IMR-90 (cell line): ENCODE measurements around the gene SEPSECS. TPM values are rescaled to one million over a fixed set of nuclear protein-coding genes. Genes with fewer than 3 reads are reported as not detected.

ENCODE experiments used
- ATAC-seq: fragments of 200-7000 bp; cut with Tn5 transposase; 2 replicates; pipeline ENCODE4 v1.9.1; 2020; ENCODE audit warnings: low read depth, mild to moderate bottlenecking, moderate library complexity
- BruUV-seq: library from RNA; stranded (reverse); fragments of 400-500 nt; replicated peaks from 2 replicates; lab custom pipeline; 2021; lab: Mats Ljungman, UMichigan
- CTCF ChIA-PET: fragments of 300-600 bp; formaldehyde crosslinking; extraction: SDS; loops from one replicate; lab custom pipeline; 2021; ENCODE audit warnings: antibody characterized with exemption; lab: Yijun Ruan, JAX
- POLR2A ChIA-PET: fragments of 300-600 bp; sonication (Branson Sonifier 250); formaldehyde crosslinking; loops from one replicate; lab custom pipeline; 2022; ENCODE audit warnings: antibody characterized with exemption; ENCODE audit not compliant: unreplicated experiment; lab: Charles Lee
- DNase-seq: peaks from one replicate; pipeline ENCODE4 v3.0.0; 2013
- H2AFZ ChIP-seq: replicated peaks from 2 replicates; pipeline ENCODE3; 2013; ENCODE audit warnings: low read length, mild to moderate bottlenecking; ENCODE audit not compliant: poor library complexity
- H2AK5ac ChIP-seq: 2 replicates; pipeline ENCODE4 v1.6.1; 2013; ENCODE audit warnings: low read depth, low read length, inconsistent platforms
- H2AK9ac ChIP-seq: replicated peaks from 2 replicates; pipeline ENCODE3; 2013; ENCODE audit warnings: mild to moderate bottlenecking, low read depth, low read length, moderate library complexity; ENCODE audit not compliant: poor library complexity
- H2BK120ac ChIP-seq: 2 replicates; pipeline ENCODE4 v1.6.1; 2013; ENCODE audit warnings: low read depth, low read length, inconsistent platforms
- H2BK15ac ChIP-seq: 3 replicates; pipeline ENCODE4 v1.6.1; 2013; ENCODE audit warnings: low read depth, low read length, inconsistent platforms
- H2BK20ac ChIP-seq: 2 replicates; pipeline ENCODE4 v1.6.1; 2013; ENCODE audit warnings: low read depth, mild to moderate bottlenecking, inconsistent platforms, low read length, moderate library complexity
- H2BK5ac ChIP-seq: 2 replicates; pipeline ENCODE4 v1.6.1; 2013; ENCODE audit warnings: mild to moderate bottlenecking, low read depth, low read length, inconsistent platforms; ENCODE audit not compliant: poor library complexity, severe bottlenecking
- H3K14ac ChIP-seq: replicated peaks from 2 replicates; pipeline ENCODE4 v1.6.1; 2013; ENCODE audit warnings: low read depth, low read length, inconsistent platforms
- H3K18ac ChIP-seq: 2 replicates; pipeline ENCODE4 v1.6.1; 2013; ENCODE audit warnings: low read depth, low read length, control low read depth
- H3K23ac ChIP-seq: 2 replicates; pipeline ENCODE4 v1.6.1; 2013; ENCODE audit warnings: low read depth, low read length, inconsistent platforms
- H3K27ac ChIP-seq: 2 replicates; pipeline ENCODE4 v1.5.1; 2013; ENCODE audit warnings: mild to moderate bottlenecking, control low read depth, low read length; ENCODE audit not compliant: insufficient read depth
- H3K27me3 ChIP-seq: 2 replicates; pipeline ENCODE4 v1.6.1; 2013; ENCODE audit warnings: low read length; ENCODE audit not compliant: control insufficient read depth, insufficient read depth
- H3K36me3 ChIP-seq: 2 replicates; pipeline ENCODE4 v1.6.1; 2013; ENCODE audit warnings: low read length, mixed read lengths; ENCODE audit not compliant: control insufficient read depth, insufficient read depth
- H3K4ac ChIP-seq: 2 replicates; pipeline ENCODE4 v1.6.1; 2013; ENCODE audit warnings: low read depth, low read length, inconsistent platforms
- H3K4me1 ChIP-seq: 2 replicates; pipeline ENCODE4 v1.6.1; 2013; ENCODE audit warnings: low read length, mixed read lengths; ENCODE audit not compliant: control insufficient read depth, insufficient read depth
- H3K4me2 ChIP-seq: 2 replicates; pipeline ENCODE4 v1.6.1; 2013; ENCODE audit warnings: low read depth, mild to moderate bottlenecking, control low read depth, low read length, moderate library complexity
- H3K4me3 ChIP-seq: 2 replicates; pipeline ENCODE4 v1.5.1; 2013; ENCODE audit warnings: low read depth, mild to moderate bottlenecking, control low read depth, low read length, moderate library complexity; ENCODE audit not compliant: insufficient read depth
- H3K56ac ChIP-seq: 2 replicates; pipeline ENCODE4 v1.6.1; 2013; ENCODE audit warnings: low read length, inconsistent platforms; ENCODE audit not compliant: insufficient read depth; ENCODE audit errors: extremely low read depth
- H3K79me1 ChIP-seq, 2 experiments: 2 replicates each; pipeline ENCODE4 v1.6.1; 2013; ENCODE audit warnings: low read length in 2 of 2, inconsistent platforms in 1 of 2, low read depth in 1 of 2
- H3K9ac ChIP-seq: 2 replicates; pipeline ENCODE4 v1.6.1; 2013; ENCODE audit warnings: low read depth, low read length, control low read depth
- H3K9me1 ChIP-seq: 2 replicates; pipeline ENCODE4 v1.6.1; 2013; ENCODE audit warnings: low read length, inconsistent platforms; ENCODE audit not compliant: insufficient read depth
- H3K9me3 ChIP-seq: 2 replicates; pipeline ENCODE4 v1.6.1; 2013; ENCODE audit warnings: low read length; ENCODE audit not compliant: control insufficient read depth, insufficient read depth
- H4K20me1 ChIP-seq: 2 replicates; pipeline ENCODE4 v1.6.1; 2013; ENCODE audit warnings: low read length, inconsistent platforms; ENCODE audit not compliant: insufficient read depth
- H4K5ac ChIP-seq: 2 replicates; pipeline ENCODE4 v1.6.1; 2013; ENCODE audit warnings: mild to moderate bottlenecking, low read depth, low read length, control low read depth
- H4K8ac ChIP-seq, 2 experiments: 2 replicates each; pipeline ENCODE4 v1.6.1; 2013; ENCODE audit warnings: low read depth in 2 of 2, low read length in 2 of 2, control low read depth in 1 of 2, inconsistent platforms in 1 of 2
- H4K91ac ChIP-seq: 2 replicates; pipeline ENCODE4 v1.6.1; 2013; ENCODE audit warnings: low read depth, low read length, inconsistent platforms; ENCODE audit not compliant: insufficient read depth
- FOS ChIP-seq: fragments of 150-350 bp; IDR thresholded peaks from 2 replicates; pipeline ENCODE4 v1.6.1; 2016; ENCODE audit warnings: low read depth, low read length
- MAFK ChIP-seq: IDR thresholded peaks from 2 replicates; pipeline ENCODE4 v1.6.1; 2012; ENCODE audit warnings: low read depth, low read length, improper control_type of control experiment
- MAZ ChIP-seq: IDR thresholded peaks from 2 replicates; pipeline ENCODE4 v1.6.1; 2012; ENCODE audit warnings: low read depth, mild to moderate bottlenecking, low read length, improper control_type of control experiment, moderate library complexity, borderline replicate concordance
- POLR2A ChIP-seq: IDR thresholded peaks from 2 replicates; pipeline ENCODE4 v1.6.1; 2012; ENCODE audit warnings: mild to moderate bottlenecking, low read depth, low read length
- RFX5 ChIP-seq: IDR thresholded peaks from 2 replicates; pipeline ENCODE4 v1.8.0; 2012; ENCODE audit warnings: low read depth, mild to moderate bottlenecking, low read length, moderate library complexity
- SMC3 ChIP-seq: fragments of 150-350 bp; IDR thresholded peaks from 2 replicates; pipeline ENCODE4 v1.6.1; 2016; ENCODE audit warnings: low read depth, mild to moderate bottlenecking, antibody characterized with exemption, low read length, moderate library complexity
- WGBS, 2 experiments: methylation state at CpG; one replicate each; pipeline versions ENCODE4 v1.1.5 to v1.1.7; 2013; ENCODE audit warnings: missing lambda C conversion rate in 2 of 2; ENCODE audit not compliant: insufficient read length in 1 of 2; ENCODE audit errors: extremely low coverage in 2 of 2; 5-methylcytosine and 5-hydroxymethylcytosine counted together
- dilution Hi-C: fragments of 300-500 bp; cut with HindIII; formaldehyde crosslinking; loops from one replicate; pipeline ENCODE4 v1.14.3; 2018; ENCODE audit warnings: low sequenced_read_pairs; ENCODE audit not compliant: unreplicated experiment
- in situ Hi-C: fragments of 300-500 bp; cut with MboI; formaldehyde crosslinking; loops from 3 replicates; pipeline ENCODE4 v1.14.3; 2019; ENCODE audit warnings: low sequenced_read_pairs, inconsistent platforms, mixed read lengths
- intact Hi-C: fragments of 100-400 bp; cut with micrococcal nuclease; formaldehyde crosslinking; loops from 2 replicates; pipeline ENCODE4 v1.10.0; 2022
- polyA plus RNA-seq, 3 experiments: library from polyadenylated mRNA; depleted of rRNA; stranded (reverse); fragments of >200 nt; gene quantifications; 2 replicates each; pipeline ENCODE4 v1.2.3, GENCODE V29; 2012; ENCODE audit warnings: low replicate concordance in 1 of 3
- total RNA-seq: library from RNA; depleted of rRNA; stranded (reverse); fragments of >200 nt; gene quantifications from 2 replicates; pipeline ENCODE4 v1.2.3, GENCODE V29; 2012
- TF ChIP-seq, protein P1 (sequence below): fragments of 150-350 bp; IDR thresholded peaks from 2 replicates; pipeline ENCODE4 v1.6.1; 2016; ENCODE audit warnings: low read depth, mild to moderate bottlenecking, low read length, moderate library complexity, borderline replicate concordance

Gene SEPSECS
- total and polyA plus RNA-seq, 2 of the 4 experiments (the other 2 are of a cell fraction), result 1.7 to 5.0 TPM

DNA sequence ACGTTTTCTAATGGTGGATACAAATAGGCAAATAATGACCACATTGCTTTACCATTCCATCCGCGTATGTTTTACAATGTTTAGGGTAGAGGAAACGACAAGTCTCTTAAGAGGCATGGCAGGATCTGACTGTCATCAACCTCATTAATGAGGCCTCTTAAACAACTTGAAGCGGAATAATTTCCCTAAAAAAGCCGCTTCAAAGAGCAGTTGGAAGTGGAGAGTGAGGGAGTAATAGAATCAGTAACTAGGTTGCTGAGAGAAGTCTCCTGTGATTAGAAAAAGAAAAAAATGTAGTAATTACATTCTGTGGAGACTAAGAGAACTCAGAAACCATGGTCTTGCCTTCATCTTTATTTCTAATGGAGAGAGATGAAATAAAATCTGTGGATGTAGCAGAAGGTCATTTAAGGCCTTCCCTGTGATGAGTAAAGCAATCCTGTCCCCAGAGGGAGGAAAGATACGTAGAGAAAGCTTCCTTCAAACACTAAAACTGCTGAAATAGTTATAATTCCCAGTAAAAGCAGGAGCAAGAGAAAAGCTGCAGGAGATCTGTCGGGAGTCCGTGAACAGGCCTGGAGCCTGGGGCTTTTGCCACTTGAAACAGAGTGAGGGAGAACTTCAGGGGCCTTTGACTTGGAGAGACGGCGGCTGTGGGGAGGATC lies 11.1 kb upstream of the SEPSECS start:
- no peak overlapping the region for H3K9ac ChIP-seq
- BruUV-seq, result no TSS peak
- H3K4me2 ChIP-seq, result no peak overlapping the region
- H2AK9ac ChIP-seq, result no peak overlapping the region
- H3K23ac ChIP-seq, result no peak overlapping the region
- H3K27me3 ChIP-seq, result no peaks in the 10 kb centered on the region
- no peak overlapping the region for H3K14ac ChIP-seq
- H4K91ac ChIP-seq, result no peak overlapping the region
- no peaks in the 10 kb centered on the region for H4K20me1 ChIP-seq
- no peak overlapping the region for H3K4me3 ChIP-seq
- no peak overlapping the region for H2AK5ac ChIP-seq
- no peak overlapping the region for H3K18ac ChIP-seq
- H3K9me3 ChIP-seq, result no peaks in the 10 kb centered on the region
- TF ChIP-seq SMC3 (no peak), MAZ (no peak), MAFK (no peak), FOS (no peak), RFX5 (no peak), POLR2A (no peak)
- TF ChIP-seq, protein P1, sequence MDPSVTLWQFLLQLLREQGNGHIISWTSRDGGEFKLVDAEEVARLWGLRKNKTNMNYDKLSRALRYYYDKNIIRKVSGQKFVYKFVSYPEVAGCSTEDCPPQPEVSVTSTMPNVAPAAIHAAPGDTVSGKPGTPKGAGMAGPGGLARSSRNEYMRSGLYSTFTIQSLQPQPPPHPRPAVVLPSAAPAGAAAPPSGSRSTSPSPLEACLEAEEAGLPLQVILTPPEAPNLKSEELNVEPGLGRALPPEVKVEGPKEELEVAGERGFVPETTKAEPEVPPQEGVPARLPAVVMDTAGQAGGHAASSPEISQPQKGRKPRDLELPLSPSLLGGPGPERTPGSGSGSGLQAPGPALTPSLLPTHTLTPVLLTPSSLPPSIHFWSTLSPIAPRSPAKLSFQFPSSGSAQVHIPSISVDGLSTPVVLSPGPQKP, result no peak
- intact Hi-C loops, result no loop called here
- DNase-seq (no peak), ATAC-seq (no peak)
- no peak overlapping the region for H2BK20ac ChIP-seq
- H4K8ac ChIP-seq, result no peak overlapping the region
- H3K56ac ChIP-seq, result no peak overlapping the region
- peak overlapping the region; percentile 54; the same call in 2 of the 3 replicates for H2BK15ac ChIP-seq
- H2AFZ ChIP-seq, result no peak overlapping the region
- H2BK120ac ChIP-seq, result peak overlapping the region; percentile 93; the same call in 1 of the 2 replicates
- WGBS, 2 experiments, result no CpG with 5 or more reads among the region's 11 CpGs
- ChIA-PET CTCF (no interaction called here), POLR2A (no interaction called here)
- 0 out of 4 replicates have a peak, but pooled peaks cover 0 to 3% of the 10 kb centered on the region in 2 experiments for H3K79me1 ChIP-seq
- no peak overlapping the region for H2BK5ac ChIP-seq
- H3K4ac ChIP-seq, result 0 out of 2 replicates have a peak overlapping the region, but pooled peaks have one; percentile 92
- H3K4me1 ChIP-seq, result peaks cover 8% of the 10 kb centered on the region
- no peaks in the 10 kb centered on the region for H3K36me3 ChIP-seq
- no peak overlapping the region for H3K27ac ChIP-seq
- no peaks in the 10 kb centered on the region for H3K9me1 ChIP-seq
- in situ Hi-C loops, result no loop called here
- no peak overlapping the region for H4K5ac ChIP-seq
- dilution Hi-C loops, result no loop called here
